Activated CD8-positive, alpha-beta memory T cell treated with anti-CD3 and anti-CD28 coated beads for 48 hours (primary cell): ENCODE measurements around the gene SEPTIN5.

ENCODE experiments used
- DNase-seq, 3 experiments: peaks; one replicate each; pipeline ENCODE4 v3.0.0-alpha.2; 2020; ENCODE audit warnings: low read depth in 2 of 3, low spot score in 2 of 3

The SEPTIN5 gene

DNA sequence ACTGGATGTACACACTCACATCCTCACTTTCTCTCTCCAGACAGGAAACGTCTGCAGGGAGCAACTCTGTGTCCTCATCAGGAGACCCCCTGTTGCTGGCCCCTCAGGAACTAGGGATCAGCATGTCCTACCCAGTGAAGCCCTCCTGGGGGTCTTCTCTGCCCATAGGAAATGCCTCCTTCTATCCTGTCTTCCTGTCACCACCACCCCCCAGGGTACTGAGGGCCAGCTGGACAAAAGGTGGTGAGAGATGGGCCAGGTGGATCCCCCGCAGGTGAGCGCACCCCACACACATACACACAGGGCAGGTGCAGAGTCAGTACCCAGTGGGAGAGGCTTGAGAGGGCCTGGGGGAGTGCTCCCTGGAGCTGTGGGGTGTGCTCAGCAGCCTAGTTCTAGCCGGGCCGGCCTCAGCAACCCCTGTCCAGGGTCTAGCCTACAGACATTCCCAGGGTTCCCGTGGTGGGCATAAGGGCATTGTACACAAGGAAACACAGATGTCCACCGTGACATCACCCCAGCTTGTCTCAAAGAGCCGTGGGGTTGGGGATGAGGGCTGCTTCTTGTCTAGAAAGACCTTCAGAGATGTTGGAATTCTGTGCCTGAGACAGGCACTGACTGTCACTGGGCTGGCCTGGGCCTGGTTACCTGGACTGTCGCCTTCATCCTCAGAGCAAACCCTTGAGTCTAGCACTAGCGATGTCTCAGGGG lies 18.3 kb downstream of the SEPTIN5 start:
- DNase-seq: no peak

DNA sequence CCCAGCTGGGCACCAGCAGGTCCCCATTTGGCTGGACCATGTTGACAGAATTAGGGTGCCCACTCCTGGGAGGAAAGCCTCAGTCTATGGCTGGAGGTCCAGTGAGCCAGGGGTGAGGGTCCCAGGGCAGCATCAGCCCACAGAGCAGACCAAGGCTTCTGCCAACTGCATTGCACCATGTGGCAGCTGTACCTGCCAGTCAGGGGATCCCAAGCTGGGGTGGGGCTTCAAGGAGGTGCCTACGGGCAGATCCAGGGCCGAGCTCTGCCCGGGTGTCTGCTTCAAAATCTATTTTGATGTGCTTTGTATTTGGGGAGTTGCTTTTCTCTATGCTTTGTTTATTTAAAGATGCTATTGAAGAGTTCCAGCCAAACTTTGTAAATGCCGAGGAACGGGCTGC lies 19.5 kb downstream of the SEPTIN5 start:
- no peak for DNase-seq

DNA sequence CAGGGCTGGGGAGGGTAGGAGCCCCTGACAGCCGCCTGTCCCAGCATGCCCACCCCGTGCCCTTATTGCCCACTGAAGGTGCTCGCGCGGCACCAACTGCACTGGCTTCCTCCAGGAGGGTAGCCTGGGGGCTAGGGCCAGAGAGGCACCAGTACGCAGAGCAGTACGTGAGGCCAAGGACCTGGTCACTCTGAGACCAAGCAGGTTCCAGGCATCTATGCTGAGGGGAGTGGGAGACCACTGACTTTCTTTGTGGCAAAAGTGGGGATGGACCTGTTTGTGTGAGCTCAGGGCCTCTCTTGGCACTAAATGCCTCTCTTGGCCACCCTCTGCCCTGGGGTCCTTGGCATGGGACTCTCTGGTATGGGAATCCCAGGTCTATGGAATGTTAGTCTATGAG lies 19.9 kb downstream of the SEPTIN5 start:
- no peak for DNase-seq

DNA sequence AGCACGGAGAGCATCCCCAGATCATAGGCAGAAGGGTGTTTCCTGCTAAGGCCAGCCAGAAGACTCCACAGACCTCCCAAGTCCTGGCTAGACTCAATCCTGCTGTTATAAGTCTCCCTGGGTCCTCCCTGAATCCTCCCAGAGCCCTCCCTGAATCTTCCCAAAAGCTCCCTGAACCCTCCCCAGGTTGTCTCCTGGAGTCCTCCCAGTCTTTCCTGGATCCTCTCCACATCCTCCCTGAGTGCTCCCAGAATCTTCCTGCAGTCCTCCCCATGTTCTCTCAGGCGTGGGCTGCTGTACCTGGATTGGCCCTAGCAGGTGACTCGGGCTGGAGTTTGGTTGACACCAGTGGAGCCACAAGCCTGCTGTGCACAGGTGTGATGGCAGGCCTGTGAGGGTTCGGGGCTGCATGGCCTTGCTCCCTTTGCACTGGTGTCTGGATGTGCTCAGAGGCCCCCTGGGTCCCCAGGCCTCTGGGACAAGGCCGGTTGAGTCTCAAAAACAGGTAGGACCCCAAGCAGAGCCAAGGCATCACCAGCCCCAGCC lies 20.6 kb downstream of the SEPTIN5 start:
- DNase-seq: no peak

DNA sequence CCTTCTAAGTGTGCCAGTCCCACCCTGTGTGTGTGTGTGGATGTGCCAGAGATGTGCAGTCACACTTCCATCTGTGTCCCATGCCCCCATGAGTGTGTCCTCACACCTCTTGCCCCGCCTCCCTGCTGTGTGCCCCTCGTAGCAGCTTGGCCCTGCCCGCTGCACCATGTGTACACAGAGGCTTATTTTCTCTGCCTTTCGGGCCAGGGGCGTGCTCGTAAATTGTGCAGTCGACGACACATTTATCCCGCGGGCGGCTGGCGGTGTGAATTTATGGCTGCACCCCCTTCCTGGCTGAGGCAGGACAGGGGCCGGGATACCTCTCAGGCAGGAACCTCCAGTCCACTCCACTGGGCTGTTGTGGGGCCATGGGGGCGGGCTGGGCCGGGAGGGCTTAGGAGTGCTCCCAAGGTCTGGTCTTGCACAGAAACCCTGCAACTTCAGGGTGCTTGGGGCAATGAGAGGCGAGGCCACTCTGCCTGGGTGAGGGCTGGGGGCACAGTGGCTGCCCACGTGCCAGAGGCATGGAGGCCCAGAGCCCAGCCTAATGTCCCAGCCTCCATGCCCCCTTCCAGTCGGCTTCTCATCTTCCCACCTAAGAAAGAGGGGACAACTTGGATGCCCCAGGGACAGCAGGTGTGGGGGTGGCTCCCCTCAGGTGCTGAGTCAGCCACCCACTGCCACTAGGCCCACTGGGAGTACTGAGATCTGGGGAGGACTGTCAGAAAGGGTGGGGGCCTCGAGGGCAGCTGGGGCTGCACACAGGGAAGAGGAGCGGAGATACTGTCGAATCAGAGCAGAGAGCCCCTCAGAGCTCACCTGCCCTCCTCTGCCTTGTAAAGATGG lies 21.6 kb downstream of the SEPTIN5 start:
- no peak for DNase-seq

DNA sequence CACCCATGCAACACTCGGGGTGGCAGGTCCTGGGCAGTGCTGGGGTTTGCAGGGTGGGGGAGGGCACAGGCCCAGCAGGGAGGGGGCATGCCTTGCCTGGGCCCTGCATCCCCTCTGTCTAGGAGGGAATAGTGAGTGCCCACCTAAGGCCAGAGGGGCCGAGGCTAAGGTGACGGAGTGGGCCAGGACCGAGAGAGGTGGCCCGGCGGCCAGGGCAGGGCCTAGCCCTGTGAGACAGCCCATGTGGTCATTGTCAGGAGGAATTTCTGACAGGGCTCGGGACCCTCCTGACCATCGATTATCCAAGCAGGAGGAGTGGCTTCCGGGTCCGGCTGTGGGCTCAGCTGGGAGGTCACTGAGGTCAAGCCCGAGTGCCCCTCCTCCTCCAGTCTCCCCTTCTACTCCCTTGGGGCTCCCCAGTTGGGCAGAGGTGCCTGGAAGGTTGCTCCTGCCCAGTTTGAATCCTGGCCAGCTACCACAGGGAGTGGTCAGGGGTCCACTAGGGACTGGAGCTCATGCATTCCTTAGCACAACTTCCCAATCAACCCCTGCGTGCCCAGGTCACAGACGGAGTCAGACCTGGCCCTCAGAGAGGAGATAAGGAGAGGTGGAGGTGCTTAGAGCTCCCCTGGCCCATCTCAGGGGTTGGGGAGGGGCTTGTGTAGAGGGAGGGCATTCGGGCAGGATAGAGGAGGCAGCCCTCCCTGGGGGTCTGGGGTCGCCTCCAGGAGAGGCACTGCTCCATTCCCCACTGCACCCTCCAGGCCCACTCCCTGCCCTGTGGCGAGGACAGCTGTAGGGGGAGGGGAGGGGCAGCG lies 23.8 kb downstream of the SEPTIN5 start:
- DNase-seq: no peak

DNA sequence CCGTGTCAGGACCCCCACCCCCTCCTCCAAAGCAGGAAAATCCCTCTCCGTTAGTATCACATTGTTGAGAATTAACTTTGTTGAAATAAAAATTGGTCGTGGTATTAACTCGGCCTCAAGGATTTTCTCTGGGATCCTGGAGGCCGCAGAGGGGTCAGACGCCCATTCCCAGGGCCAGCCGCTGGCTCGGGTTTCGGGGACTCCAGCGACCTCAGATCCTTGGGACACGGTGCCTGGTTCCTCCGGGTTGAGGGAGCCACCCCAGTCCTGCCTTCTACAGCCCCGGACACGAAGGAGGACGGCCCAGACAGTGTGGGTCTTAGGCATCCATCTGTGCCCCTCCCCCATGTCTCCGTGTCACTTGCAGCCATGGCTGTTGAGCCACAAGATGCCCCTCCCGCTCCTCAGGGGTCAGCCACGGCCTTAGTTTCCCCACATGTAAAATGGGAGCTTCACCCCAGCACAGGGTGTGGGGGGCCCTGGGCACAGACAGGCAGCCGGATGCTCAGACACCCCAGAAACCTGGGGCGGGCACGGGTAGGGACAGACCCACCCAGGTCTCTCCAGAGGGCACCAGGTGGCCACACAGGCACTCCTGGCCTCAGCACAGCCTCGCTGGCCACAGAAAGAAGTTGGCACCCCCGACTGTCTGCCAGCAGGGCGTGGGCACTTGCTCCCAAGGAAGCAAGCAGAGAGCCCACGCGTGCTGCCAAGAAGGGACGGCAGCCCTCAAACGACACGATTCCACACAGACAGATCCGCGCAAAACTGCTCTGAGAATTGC lies 24.6 kb downstream of the SEPTIN5 start:
- no peak for DNase-seq

DNA sequence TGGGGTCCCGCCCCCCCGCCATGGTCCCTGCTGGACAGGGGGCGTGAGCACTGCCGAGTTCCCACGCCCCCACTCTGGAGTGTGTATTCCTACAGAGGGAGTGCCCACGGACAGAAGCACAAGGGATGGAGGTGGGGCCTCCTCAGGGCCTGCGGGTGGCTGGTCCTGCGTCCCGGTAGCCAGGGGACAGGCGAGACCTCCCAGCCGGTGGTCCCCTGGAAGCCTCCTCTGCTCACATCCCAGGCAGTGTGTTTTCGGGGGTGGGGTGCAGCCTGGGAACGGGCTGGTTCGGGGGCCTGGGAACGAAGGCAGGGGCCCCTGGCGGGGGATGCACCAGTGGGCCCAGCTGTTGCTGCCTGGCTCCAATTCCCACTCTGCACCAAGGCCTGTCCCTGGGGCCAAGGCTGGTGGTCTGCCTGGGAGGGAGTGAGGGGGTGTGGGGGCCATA lies 25.2 kb downstream of the SEPTIN5 start:
- no peak for DNase-seq

DNA sequence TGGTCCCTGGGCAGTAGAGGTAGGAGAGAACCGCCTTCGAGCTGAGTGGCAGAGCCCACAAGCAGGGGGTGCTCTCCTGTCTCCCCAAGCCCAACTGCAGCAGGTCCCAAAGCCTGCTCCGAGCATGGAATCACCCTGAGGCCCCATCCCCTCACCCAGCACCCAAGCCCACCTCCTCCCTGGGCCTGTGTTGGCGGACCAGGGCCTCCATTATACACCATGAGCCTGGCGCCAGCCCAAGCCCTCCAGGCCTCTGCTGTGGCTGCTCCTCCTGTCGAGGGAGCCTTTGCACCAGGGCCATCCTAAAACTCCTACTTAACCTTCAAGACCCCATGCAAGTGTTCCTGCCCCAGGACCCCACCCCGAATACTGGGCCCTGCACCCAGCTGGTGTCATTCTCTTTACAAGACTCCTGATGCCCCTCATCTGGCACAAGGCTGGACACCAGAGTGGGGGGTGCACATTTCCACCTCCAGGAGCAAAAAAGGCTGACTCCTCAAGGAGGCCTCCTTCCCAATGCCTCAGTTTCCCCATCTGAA lies 25.7 kb downstream of the SEPTIN5 start:
- no peak for DNase-seq

DNA sequence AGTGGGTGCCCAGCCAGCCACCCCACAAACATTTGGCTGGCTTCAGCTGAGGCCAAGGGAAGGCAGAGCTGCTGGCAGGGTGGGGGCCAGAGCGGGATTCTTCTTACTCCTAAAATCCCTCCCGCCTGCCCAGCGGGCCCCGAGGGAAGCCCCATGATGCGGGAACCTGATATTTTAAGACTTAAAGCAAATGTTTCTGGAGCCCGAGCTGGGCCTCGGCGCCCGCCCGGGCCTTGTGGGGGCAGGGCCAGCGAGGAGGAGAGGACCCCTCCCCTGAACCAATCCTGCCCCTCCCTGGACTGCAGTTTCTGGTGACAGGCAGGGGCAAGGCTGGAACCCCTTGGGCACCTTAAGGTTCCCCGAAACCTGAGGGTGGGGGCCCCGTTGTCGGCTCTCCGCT lies 26.3 kb downstream of the SEPTIN5 start:
- DNase-seq: no peak

DNA sequence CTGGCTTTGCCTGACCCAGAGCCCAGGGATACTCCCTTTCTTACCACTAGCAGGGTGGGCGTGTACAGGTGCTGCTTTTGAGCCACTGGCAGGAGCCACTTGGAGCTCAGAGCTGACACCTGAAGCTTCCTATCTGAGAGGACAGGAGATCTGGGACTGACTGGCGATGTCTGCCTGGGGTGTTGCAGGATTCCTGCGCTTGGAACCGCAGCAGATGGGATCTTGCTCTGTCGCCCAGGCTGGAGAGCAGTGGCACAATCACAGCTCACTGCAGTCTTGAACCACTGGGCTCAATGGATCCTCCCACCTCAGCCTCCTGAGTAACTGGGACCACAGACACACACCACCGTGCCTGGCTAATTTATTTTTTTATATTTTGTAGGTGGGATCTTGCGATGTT lies 26.8 kb downstream of the SEPTIN5 start:
- DNase-seq: no peak

DNA sequence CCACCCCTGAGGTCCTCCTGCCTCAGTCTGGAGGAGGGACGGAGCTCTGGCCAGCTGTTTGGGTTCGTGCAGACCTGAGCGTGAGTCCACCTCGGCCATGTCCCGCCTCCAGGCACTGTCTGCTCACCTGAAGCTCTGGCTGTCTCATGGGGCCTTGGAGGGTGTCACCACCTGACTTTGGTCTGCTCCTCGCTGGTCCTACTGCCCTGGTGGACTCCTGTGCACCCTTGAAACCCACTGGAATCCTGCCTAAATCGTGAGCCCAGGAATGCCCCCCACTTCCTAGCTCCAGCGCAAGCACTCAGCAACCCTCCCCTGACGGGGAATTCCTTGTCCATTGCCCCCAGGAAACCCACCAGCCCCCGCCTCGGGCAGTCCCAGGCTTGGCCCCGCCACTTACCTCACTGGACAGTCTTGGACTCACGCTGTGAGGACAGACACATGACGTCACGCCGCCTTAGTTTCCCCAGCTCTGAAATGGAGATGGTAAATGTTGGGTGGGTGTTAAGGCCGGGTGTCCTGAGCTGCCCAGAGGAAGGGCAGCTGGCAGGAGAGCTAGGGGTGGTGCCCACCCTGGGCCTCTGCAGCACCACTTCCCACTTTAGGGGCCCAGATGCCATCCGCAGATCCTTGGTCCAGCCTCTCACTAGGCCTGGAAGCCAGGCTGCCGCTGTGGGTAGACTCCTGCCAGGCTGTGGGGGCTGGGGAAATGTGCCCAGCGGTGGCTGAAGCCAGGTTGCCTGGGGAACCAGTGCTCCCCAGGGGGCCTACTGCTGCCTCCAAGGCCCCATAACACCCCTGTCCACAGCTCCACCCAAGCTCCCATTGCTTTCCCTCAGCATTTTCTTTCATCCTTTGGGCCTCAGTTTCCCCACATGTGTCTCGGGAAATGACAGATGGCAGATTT lies 28.1 kb downstream of the SEPTIN5 start:
- no peak for DNase-seq

DNA sequence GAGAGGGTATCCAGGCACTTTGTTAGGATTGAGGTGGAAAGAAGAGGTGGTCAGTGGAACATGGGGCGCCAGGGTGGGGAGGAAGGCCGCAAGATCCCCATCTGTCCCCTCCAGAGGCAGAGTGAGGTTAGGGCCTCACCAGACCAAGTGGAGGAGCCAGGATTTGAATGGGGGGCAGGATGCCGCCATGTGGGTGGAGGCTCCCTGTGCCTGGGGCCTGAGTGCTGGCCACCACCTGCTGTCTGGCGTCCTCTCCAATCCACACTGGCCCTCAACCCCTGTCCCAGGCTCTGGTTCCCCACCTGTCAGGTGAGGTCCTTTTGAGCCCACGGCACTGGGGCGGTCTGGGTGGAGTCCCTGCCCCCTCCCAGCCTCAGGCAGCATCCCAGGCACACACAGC lies 28.8 kb downstream of the SEPTIN5 start:
- no peak for DNase-seq

DNA sequence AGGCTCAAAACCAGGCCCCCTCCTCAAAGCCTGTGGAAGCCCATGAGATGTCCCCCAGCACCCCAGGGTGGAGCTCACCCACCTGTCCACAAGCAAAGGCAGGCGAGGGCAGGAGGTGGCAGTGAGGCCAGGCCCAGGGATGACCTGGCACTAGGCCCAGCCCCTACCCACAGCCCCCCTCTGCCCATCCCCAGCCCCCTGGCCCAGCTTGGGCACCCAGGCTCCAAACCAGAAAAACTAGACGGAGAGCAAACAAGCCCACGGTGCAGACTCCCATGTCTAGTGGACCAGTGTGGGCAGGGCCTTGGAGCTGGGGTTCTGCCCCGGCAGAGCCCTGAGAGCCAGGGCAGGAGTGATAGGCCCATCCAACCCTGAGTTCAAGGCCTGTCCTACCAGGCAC lies 29.3 kb downstream of the SEPTIN5 start:
- no peak for DNase-seq

DNA sequence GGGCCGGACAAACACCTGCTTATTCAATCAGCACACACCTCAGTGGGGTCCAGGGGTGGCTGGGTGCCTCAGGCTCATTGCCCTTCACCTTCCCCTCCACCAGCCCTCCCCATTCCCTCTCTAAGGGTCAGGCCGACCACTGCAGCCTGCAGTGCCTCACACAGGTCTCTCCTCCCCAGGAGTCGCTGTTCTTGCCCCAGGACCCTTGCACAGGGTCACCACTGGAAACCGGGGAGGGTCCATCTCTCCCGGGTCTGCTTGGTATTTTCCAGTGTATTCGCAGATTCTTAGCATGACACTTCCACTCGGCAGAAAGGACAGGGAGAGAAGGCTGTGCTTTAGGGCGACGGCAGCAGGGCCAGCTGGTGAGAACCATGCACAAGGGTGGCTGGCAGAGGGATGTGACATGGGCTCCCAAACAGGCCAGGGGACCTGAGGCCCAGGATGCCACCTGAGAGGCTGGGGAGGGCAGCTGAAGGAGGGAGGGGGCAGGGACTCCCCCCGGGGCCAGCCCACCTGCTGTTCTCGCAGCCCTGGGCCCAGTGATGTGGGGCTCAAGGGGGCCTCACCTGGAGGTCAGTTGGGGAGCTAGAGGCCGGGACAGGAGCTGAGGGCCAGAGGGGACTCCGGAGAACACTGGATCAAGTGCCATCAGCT lies 30.2 kb downstream of the SEPTIN5 start:
- no peak for DNase-seq

DNA sequence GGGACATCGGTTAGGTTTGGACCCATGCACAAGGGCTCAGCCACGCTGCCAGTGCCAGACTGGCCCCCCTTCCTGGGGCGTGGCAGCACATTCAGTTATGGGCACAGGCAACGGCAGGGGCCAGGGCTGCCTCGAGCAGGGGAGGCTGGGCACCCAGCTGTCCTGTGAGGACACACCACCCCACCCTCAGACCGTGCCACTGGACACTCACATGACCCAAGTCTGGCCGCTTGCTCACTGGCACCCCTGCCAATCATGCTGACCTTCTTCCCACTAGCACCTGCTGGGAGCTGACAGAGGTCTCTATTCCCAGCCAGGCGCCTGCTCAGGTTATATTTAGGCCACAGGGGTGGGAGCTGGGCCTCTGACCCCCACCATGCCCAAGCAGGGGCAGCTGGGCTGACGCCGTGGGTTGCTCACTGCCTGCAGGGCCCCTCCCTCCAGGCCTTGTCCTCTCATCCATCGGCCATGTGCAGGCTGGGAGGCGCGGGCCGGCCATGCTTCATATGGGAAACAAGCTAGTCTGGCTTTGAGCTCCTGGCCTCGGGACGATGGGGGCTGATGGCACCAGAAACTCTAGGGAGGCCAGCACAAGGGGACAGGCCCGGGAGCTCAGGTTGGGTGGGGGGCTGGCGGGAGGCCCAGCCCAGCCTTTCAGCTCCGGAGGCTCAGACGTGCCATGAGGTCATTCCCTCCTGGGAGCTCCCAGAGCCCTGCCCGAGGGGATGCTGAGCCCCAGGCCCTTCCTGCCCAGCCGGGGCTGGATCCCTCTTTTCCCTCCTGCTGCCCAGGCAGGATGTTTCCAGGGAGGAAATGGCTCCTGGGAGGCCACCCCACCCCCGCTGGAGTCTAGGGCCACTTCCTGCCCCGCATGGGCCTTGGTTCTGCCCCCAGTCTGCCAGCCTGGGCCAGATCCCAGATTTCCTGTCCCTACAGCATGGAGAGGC lies 31.1 kb downstream of the SEPTIN5 start:
- DNase-seq: no peak

DNA sequence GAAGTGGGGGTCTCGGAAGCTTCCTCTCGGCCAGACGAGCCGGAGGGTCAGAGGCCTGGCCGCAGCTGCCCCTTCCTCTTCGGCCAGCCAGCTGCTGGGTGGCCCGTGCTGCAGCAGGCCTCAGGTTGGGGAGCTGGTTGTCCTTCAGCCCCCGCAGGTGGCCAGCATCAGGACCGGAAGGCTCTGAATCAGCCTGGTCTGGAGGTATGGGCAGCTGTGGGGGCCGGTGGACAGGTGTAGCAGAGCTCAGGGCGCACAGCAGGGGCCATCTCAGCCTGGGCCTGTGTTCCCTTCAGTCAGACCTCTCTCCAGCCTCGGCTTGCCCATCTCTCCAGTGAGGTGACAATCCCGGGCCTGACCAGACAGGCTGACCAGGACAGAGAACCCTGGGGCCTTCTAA lies 32.4 kb downstream of the SEPTIN5 start:
- DNase-seq: no peak

DNA sequence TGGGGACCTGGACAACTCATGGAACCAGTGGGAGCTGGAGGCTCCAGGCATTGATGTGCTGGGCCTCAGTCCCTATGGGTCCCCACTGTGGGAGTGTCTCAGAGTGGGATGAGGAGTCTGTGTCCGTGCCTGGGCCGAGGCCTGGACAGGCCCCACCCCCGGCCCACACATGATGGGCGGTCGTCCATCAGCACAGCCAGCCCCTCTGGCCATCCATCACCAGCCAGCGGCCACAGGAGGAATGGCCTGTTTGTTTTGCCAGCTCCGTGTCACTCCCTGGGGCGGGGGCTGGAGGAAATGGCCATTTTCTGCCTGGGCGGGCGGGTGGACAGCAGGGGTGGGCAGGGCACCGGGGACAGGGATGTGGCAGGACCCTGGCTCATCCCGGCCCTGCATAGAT lies 33.2 kb downstream of the SEPTIN5 start:
- no peak for DNase-seq
